ENCODE measurements around the gene DGKB.

DGKB gene

DNA sequence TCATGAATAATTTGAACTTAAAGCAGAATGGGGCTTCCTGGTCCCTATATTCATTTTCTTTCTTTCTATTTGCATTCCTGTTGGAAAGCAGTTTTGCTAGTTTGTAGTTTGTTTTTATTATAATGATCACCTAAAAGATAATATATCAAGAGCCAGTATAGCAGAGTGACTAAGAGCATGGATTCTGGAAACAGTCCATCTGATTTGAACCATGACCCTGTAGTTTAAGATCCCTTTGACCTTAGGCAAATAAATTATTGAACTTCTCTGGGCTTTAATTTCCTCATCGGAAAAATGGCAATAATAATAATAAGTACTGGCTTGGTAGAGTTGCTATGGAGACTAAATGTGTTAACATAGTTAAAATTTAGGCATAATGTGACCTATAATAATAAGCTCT, 76.1 kb downstream of the DGKB start:
- no peak for TF ChIP-seq ESRRG (CRISPR knock-in tag; IDR thresholded peaks at IDR 0.05)
- TF ChIP-seq SNAI2 (CRISPR knock-in tag; IDR thresholded peaks at IDR 0.05), result no peak
- no peak for TF ChIP-seq CREB5 (CRISPR knock-in tag; IDR thresholded peaks at IDR 0.05; ENCODE audit: low read depth)
- TF ChIP-seq ISL1 (CRISPR knock-in tag; IDR thresholded peaks at IDR 0.05), result no peak
- no peak for TF ChIP-seq ARNTL (CRISPR knock-in tag; IDR thresholded peaks at IDR 0.05; ENCODE audit: borderline replicate concordance, low read depth)
- no peak for TF ChIP-seq ZNF70 (CRISPR knock-in tag; IDR thresholded peaks at IDR 0.05)
- no peak for TF ChIP-seq PPARA (CRISPR knock-in tag; IDR thresholded peaks at IDR 0.05; ENCODE audit: borderline replicate concordance)
- no peak for TF ChIP-seq TCF4 (CRISPR knock-in tag; IDR thresholded peaks at IDR 0.05; ENCODE audit: borderline replicate concordance)
- TF ChIP-seq, protein P1, sequence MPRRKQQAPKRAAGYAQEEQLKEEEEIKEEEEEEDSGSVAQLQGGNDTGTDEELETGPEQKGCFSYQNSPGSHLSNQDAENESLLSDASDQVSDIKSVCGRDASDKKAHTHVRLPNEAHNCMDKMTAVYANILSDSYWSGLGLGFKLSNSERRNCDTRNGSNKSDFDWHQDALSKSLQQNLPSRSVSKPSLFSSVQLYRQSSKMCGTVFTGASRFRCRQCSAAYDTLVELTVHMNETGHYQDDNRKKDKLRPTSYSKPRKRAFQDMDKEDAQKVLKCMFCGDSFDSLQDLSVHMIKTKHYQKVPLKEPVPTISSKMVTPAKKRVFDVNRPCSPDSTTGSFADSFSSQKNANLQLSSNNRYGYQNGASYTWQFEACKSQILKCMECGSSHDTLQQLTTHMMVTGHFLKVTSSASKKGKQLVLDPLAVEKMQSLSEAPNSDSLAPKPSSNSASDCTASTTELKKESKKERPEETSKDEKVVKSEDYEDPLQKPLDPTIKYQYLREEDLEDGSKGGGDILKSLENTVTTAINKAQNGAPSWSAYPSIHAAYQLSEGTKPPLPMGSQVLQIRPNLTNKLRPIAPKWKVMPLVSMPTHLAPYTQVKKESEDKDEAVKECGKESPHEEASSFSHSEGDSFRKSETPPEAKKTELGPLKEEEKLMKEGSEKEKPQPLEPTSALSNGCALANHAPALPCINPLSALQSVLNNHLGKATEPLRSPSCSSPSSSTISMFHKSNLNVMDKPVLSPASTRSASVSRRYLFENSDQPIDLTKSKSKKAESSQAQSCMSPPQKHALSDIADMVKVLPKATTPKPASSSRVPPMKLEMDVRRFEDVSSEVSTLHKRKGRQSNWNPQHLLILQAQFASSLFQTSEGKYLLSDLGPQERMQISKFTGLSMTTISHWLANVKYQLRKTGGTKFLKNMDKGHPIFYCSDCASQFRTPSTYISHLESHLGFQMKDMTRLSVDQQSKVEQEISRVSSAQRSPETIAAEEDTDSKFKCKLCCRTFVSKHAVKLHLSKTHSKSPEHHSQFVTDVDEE (CRISPR knock-in tag; IDR thresholded peaks at IDR 0.05), result no peak
- TF ChIP-seq CSDC2 (CRISPR knock-in tag; IDR thresholded peaks at IDR 0.05), result no peak
- TF ChIP-seq GLIS3 (CRISPR knock-in tag; IDR thresholded peaks at IDR 0.05), result no peak
- no peak for TF ChIP-seq PATZ1 (CRISPR knock-in tag; IDR thresholded peaks at IDR 0.05; ENCODE audit: borderline replicate concordance)

DNA sequence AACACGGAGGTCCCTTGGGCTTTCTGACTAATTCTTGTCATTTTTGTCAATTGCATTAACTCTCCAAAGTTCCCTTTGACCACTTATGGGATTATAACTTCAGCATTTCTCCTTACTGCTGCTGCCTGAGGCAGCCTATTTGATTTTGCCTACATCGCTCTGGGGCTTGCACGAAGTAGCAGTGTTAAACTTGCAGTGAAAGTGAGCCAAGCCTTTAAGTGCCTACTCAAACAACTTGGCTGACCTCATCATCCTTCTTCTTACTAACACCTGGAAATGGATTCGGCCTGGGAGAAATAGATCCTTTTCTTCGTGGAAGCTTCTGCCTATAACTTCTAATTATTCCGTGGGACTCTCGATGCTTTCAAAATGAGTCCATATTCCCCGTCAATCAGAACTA, 76.6 kb downstream of the DGKB start:
- TF ChIP-seq BACH2 (CRISPR knock-in tag; IDR thresholded peaks at IDR 0.05; ENCODE audit: borderline replicate concordance) (no peak), PPARA (CRISPR knock-in tag; IDR thresholded peaks at IDR 0.05; ENCODE audit: borderline replicate concordance) (no peak), TCF4 (CRISPR knock-in tag; IDR thresholded peaks at IDR 0.05; ENCODE audit: borderline replicate concordance) (no peak), ESRRG (CRISPR knock-in tag; IDR thresholded peaks at IDR 0.05) (no peak), ZNF565 (CRISPR knock-in tag; conservative IDR thresholded peaks at IDR 0.05; ENCODE audit: low read depth) (no peak), ISL1 (CRISPR knock-in tag; IDR thresholded peaks at IDR 0.05) (no peak)
- TF ChIP-seq, protein P2, sequence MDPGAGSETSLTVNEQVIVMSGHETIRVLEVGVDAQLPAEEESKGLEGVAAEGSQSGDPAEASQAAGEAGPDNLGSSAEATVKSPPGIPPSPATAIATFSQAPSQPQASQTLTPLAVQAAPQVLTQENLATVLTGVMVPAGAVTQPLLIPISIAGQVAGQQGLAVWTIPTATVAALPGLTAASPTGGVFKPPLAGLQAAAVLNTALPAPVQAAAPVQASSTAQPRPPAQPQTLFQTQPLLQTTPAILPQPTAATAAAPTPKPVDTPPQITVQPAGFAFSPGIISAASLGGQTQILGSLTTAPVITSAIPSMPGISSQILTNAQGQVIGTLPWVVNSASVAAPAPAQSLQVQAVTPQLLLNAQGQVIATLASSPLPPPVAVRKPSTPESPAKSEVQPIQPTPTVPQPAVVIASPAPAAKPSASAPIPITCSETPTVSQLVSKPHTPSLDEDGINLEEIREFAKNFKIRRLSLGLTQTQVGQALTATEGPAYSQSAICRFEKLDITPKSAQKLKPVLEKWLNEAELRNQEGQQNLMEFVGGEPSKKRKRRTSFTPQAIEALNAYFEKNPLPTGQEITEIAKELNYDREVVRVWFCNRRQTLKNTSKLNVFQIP (CRISPR knock-in tag; IDR thresholded peaks at IDR 0.05; ENCODE audit: borderline replicate concordance, low read depth), result no peak
- no peak for ATAC-seq

More for the DNA sequence above, 76.1 kb downstream of the DGKB start:
- no peak for ATAC-seq

DNA sequence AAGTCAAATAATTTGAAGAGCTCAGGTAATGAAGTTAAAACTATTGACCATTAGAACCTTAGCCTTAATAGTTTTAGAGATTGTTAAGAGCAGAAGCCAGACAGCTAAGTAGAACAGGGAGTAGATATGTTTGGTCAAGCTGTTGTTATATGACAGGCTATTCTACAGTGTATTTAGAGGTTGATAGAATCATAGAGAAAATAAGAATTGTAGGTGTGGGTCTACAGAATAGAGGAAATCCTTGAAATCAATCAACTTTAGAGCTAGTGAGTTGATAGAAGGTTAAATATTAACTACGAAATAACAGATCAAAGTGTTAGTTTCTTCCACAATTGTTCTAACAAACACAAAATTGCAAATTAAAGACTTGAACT, 80.1 kb downstream of the DGKB start:
- TF ChIP-seq ZNF8 (CRISPR knock-in tag; IDR thresholded peaks at IDR 0.05) (no peak), RARB (CRISPR knock-in tag; IDR thresholded peaks at IDR 0.05) (no peak), ZNF565 (CRISPR knock-in tag; conservative IDR thresholded peaks at IDR 0.05; ENCODE audit: low read depth) (no peak), ZFP30 (CRISPR knock-in tag; IDR thresholded peaks at IDR 0.05) (no peak)
- peak; percentile 54 for ATAC-seq

GRCh38 chr7:14821757-14822480, 80.6 kb downstream of the DGKB start:
- peak; percentile 93 for ATAC-seq
- TF ChIP-seq ZNF8 (CRISPR knock-in tag; IDR thresholded peaks at IDR 0.05) (no peak), ISL1 (CRISPR knock-in tag; IDR thresholded peaks at IDR 0.05) (peak; percentile 35; the same call in 1 of the 2 replicates)

DNA sequence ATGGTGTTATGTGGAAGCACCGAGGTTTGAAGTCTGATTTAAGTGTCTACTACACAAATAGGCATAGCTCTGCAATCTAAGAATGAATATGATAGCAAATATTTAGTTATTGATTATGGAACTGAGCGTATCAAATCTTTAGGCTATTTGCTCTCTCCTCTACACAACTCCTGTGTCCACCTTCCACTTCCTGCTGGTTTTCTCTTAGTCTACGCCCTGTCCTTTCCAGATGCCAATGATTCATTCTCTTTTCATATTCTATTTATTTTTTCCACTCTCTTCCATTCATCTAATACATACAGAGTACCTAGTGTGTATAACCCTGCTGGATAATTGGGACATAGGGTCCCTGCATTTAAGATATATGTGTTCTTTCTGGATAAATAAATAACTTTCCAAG, 83.7 kb downstream of the DGKB start:
- no peak for ATAC-seq
- TF ChIP-seq CSRNP3 (CRISPR knock-in tag; IDR thresholded peaks at IDR 0.05), result no peak
- TF ChIP-seq GLIS3 (CRISPR knock-in tag; IDR thresholded peaks at IDR 0.05), result no peak
- no peak for TF ChIP-seq ESRRG (CRISPR knock-in tag; IDR thresholded peaks at IDR 0.05)
- no peak for TF ChIP-seq ZC3H10 (CRISPR knock-in tag; IDR thresholded peaks at IDR 0.05)

Data from SK-N-SH treated with all-trans-retinoic acid at 6 μM for 48 hours (cell line).